IPS-NIHi7 (cell line): Measurements from ENCODE around the gene RNF4.
A peak's percentile ranks its signal among the peaks of the same experiment; 100 is the strongest.
"Not testable (repeated sequence)": the region's sequence is repeated elsewhere in the genome, so short reads cannot be mapped to it uniquely, and the experiment has no call there.

Source experiments
- DNase-seq: peaks from one replicate; pipeline ENCODE4 v3.0.0; 2012; ENCODE audit warnings: mixed read lengths; ENCODE audit errors: extremely low spot score

RNF4 gene

GRCh38 chr4:2486981-2487380 lies 18.1 kb downstream of the RNF4 start:
- no peak for DNase-seq

DNA sequence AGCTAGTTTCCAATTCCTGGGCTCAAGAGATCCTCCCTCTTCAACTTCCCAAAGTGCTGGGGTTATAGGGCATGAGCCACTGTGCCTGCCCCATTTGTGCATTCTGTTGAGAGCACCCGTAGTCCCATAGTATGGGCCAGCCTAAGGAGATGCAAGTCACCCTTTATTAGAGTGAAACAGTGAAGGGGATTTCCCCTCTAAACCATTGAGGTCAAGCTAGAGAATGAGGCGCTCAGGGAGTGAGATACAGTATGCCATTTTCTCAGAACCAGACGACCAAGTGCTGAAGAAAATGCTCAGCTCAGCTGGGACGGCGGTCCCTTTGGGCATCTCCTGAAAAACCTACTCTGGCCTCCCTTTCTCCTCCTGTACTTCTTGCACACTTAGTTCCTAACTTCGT lies 18.7 kb downstream of the RNF4 start:
- no peak for DNase-seq

- no peak for DNase-seq
These were observed 20.3 kb downstream of the RNF4 start for GRCh38 chr4:2489081-2489805.

- DNase-seq: no peak
These were observed 21.1 kb downstream of the RNF4 start for GRCh38 chr4:2489841-2490552.

DNA sequence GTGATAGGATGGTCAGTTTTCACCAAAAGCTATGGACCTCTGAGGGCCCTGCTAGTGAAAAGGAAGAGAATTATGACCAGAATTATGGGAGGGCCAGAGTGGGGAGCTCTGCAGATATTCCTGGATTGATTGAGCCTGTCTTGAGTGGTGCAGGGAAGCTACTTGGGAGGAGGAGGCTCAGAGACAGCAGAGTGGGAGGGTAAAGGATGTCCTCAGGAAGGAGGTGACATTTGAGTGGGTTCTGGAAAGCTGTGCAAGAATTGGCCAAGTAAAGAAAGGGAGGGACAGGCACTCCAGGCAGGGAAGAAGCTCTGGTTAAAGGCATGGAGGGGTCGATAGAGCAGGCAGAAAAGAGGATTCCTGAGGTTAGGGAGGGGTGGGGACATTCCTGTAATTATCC lies 24.1 kb downstream of the RNF4 start:
- no peak for DNase-seq

DNA sequence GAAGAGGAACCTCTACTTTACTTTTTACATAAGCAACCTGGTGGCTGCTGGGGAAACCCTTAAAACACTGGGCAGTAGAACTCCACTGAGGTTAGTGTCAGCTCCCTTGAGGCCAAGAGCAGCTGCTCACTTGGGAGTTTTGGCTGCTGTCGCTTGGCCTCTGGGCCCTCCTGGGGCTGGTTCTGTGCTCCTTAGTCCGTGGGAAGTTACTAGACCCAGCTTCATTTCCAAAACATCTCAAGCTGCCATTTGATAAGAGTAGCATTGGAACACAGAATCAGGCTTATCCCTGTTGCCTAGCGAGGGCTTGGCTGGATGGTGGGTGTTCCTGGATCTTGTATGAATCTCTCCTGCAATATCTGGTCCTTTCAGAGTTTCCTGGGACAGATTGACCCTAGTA lies 26.1 kb downstream of the RNF4 start:
- no peak for DNase-seq

DNA sequence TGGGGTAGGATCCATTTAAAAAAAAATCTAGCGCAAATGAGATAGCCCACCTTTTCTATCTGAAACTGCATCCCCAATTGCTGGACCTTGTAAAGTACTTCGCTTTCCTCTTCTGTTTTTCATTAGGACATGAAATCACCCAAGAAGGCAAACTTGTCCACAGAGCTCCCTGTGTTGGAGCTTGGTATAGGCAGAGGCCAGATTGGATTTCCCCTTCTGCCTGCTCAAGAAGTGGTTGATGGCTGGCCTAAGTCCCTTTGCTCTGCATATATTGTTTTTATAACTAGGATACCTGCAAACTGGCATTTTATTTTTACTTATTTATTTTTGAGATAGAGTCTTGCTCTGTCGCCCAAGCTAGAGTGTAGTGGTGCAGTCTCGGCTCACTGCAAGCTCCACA lies 28.4 kb downstream of the RNF4 start:
- no peak for DNase-seq

- no peak for DNase-seq
These were observed 29.0 kb downstream of the RNF4 start for GRCh38 chr4:2497931-2498330.

- no peak for DNase-seq
These were observed 31.6 kb downstream of the RNF4 start for GRCh38 chr4:2500547-2500946.

GRCh38 chr4:2501034-2501594 lies 32.2 kb downstream of the RNF4 start:
- DNase-seq: no peak

GRCh38 chr4:2503809-2504208 lies 34.9 kb downstream of the RNF4 start:
- no peak for DNase-seq

- peak; percentile 3 for DNase-seq
These were observed 38.4 kb downstream of the RNF4 start for GRCh38 chr4:2507259-2507658.

DNA sequence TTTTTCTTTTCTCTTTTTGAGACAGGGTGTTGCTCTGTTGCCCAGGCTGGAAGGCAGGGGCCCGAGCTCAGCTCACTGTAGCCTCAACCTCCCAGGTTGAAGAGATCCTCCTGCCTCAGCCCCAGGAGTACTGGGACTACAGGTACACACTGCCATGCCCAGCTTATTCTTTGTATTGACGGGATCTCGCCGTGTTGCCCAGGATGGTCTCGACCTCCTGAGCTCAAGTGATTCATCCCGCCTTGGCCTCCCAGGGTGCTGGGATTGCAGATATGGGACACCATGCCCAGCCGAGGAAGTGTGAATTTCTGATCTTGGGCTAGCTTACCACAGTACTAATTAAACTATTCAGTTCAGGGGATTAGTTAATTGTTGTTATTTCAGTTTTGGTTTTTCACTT lies 38.9 kb downstream of the RNF4 start:
- DNase-seq: no peak

- DNase-seq: peak; percentile 4
These were observed 41.7 kb downstream of the RNF4 start for GRCh38 chr4:2510351-2511259.

DNA sequence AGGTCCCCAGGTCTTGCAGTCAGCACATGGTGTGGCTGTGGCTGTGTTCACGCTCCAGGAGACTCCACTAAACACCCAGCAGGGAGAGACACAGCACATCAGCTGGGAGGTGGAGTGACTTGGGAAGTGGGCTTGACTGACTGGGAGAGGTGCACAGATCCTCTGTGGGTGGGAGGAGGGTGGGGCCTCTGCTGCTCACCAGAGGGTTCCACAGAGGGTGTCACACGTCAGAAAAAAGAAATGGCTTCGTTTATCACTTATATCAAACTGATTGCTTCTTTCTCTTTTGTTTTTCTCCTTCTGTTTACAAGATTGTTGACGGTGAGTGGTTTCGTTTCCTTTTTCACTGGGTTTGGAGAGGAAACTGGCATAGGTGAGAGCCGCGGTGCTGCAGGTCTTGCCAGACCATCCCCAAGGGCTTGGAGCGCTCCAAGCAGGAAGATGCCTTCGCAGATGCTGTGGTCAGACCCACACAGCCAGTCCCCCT lies 42.8 kb downstream of the RNF4 start:
- DNase-seq: peak; percentile 12

- no peak for DNase-seq
These were observed 43.7 kb downstream of the RNF4 start for GRCh38 chr4:2512396-2513135.

DNA sequence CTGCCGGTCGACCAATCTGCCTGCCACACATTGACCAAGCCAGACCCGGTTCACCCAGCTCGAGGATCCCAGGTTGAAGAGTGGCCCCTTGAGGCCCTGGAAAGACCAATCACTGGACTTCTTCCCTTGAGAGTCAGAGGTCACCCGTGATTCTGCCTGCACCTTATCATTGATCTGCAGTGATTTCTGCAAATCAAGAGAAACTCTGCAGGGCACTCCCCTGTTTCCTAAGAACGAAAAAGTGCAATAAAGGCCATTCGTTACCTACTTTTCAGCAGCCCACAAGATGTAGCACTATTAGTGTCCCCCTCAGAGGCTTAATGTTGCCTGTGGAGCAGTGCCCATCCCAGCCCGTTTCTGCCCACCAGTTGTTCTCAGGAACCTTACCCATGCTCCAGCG lies 45.3 kb downstream of the RNF4 start:
- DNase-seq: not testable (repeated sequence)

DNA sequence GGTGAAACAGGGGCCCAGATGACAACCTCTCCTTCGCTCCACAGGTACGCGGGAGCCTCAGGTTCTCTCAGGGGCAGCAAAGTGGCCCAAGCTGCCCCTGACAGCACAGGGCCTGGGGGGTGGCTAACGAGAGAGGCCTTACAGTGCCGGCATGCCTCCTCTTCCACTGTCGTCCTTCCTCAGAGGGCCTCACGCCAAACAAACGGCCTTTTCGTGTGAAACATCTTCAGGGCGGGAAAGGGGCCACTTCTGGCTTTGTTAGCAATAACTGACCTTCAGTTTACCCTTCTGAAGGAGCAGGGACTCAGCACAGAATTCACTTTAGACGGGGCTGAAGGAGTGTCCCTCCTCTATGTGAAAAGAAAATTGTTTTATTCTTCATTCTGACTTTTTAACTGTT lies 46.0 kb downstream of the RNF4 start:
- not testable (repeated sequence) for DNase-seq

GRCh38 chr4:2515830-2516550 lies 47.1 kb downstream of the RNF4 start:
- no peak for DNase-seq

GRCh38 chr4:2516635-2517034 lies 47.7 kb downstream of the RNF4 start:
- no peak for DNase-seq

DNA sequence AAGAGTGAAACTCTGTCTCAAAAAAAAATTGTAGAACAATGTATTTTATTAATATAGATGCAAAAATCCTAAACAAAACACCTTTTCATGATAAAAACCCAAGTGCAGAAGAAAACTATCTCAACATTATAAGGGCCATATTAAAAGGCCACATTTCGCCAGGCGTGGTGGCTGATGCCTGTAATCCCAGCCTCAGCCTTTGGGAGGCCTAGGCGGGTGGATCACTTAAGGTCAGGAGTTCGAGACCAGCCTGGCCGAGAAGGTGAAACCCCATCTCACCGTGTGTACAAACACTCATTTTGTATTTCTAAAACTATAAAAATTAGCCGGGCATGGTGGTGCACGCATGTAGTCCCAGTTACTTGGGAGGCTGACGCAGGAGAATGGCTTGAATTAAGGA lies 57.7 kb downstream of the RNF4 start:
- DNase-seq: no peak
